ENCODE results near the gene MRPL12.
A peak's percentile ranks its signal among the peaks of the same experiment; 100 is the strongest.

MRPL12 gene

DNA sequence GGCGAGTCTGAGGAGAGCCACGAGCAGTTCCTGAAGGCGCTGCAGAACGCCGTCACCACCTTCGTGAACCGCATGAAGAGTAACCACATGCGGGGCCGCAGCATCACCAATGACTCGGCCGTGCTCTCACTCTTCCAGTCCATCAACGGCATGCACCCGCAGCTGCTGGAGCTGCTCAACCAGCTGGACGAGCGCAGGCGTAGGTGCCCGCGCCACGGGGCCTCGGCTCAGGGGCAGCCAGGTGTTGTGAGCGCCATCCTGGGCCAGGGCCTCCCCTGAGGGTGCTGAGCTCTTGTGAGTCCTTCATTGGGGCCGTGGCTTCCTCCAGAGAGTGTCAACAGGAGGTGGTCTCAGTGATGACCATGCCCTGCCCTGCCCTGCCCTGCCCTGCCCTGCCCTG is 7.4 kb upstream of the MRPL12 start:
- no peaks in the 10 kb centered on the region for H3K9me3 ChIP-seq (ENCODE audit: insufficient read depth, low read length)
- peaks cover 97% of the 10 kb centered on the region for H3K36me3 ChIP-seq (ENCODE audit: insufficient read depth, insufficient read length, low read length)
- H3K27me3 ChIP-seq (ENCODE audit: insufficient read depth, insufficient read length) = no peaks in the 10 kb centered on the region
- peaks cover 12% of the 10 kb centered on the region for H3K4me1 ChIP-seq (ENCODE audit: insufficient read depth, insufficient read length)
- H3K9ac ChIP-seq (ENCODE audit: insufficient read length, low read depth) = no peak overlapping the region
- TF ChIP-seq ZNF274 (IDR thresholded peaks at IDR 0.05; ENCODE audit: low read depth, low read length) (no peak), YY1 (IDR thresholded peaks at IDR 0.05; ENCODE audit: insufficient read depth, insufficient read length) (no peak), SUZ12 (IDR thresholded peaks at IDR 0.05; ENCODE audit: extremely low read depth, insufficient read depth, insufficient read length) (no peak)
- no peak overlapping the region for H3K4me3 ChIP-seq (ENCODE audit: insufficient read length, low read depth)
- no peak for DNase-seq (ENCODE audit: low read depth, low spot score)

DNA sequence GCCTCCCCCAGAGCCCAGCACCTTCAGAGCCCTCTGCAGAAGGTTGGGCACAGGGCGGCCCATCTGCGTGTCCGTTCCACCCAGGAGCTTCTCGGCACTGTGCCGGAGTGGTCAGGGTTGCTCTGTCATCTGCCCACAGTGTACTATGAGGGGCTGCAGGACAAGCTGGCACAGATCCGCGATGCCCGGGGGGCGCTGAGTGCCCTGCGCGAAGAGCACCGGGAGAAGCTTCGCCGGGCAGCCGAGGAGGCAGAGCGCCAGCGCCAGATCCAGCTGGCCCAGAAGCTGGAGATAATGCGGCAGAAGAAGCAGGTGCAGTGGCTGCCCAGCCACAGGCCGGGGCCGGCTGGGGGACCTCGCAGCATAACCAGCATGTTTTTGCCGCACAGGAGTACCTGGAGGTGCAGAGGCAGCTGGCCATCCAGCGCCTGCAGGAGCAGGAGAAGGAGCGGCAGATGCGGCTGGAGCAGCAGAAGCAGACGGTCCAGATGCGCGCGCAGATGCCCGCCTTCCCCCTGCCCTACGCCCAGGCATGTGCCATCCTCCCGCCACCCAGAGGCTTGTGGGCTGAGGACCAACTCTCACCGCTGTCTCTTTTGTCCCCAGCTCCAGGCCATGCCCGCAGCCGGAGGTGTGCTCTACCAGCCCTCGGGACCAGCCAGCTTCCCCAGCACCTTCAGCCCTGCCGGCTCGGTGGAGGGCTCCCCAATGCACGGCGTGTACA is 6.8 kb upstream of the MRPL12 start:
- TF ChIP-seq SUZ12 (IDR thresholded peaks at IDR 0.05; ENCODE audit: extremely low read depth, insufficient read depth, insufficient read length) (no peak), YY1 (IDR thresholded peaks at IDR 0.05; ENCODE audit: insufficient read depth, insufficient read length) (no peak), ZNF274 (IDR thresholded peaks at IDR 0.05; ENCODE audit: low read depth, low read length) (no peak)
- Histone ChIP-seq H3K4me3 (ENCODE audit: insufficient read length, low read depth) (no peak overlapping the region), H3K27me3 (ENCODE audit: insufficient read depth, insufficient read length) (no peaks in the 10 kb centered on the region), H3K9ac (ENCODE audit: insufficient read length, low read depth) (no peak overlapping the region), H3K36me3 (ENCODE audit: insufficient read depth, insufficient read length, low read length) (peaks cover 97% of the 10 kb centered on the region), H3K4me1 (ENCODE audit: insufficient read depth, insufficient read length) (peaks cover 15% of the 10 kb centered on the region), H3K9me3 (ENCODE audit: insufficient read depth, low read length) (no peaks in the 10 kb centered on the region)
- DNase-seq (ENCODE audit: low read depth, low spot score) = no peak

DNA sequence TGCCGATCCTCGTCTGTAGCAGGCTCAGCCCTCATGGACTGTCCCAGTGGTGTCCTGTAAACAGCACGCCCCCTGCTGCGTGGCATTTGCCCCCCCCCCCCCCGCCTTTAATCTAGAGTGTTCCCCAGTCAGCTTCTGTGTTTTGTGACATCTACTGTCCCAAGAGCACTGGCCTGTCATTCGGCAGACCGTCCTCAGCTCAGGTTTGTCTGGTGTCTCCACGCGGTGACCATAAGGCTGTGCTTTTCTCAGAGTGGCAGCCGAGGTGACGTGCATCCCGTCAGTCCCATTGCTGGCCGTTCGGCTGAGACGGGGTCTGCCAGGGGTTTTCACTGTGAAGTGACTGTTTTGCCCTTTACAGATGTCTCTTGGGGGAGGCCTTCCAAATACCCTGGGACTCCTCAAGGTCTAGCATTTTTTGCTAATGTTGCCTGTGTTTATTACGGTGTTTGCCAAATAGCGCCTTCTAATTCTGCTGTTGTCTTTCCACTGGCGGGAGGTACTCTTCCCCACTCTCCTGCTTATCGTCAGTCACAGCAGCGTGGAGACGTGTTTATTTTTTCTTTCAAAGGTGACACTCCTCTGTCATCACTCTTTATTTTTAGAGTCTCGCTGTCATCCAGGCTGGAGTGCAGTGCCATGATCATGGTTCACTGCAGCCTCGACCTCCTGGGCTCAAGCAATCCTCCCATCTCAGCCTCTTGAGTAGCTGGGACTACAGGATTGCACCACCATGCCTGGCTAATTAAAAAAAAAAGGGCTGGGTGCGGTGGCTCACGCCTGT is 5.7 kb upstream of the MRPL12 start:
- H3K36me3 ChIP-seq (ENCODE audit: insufficient read depth, insufficient read length, low read length) = peaks cover 97% of the 10 kb centered on the region
- peak overlapping the region; percentile 50 for H3K9ac ChIP-seq (ENCODE audit: insufficient read length, low read depth)
- H3K27me3 ChIP-seq (ENCODE audit: insufficient read depth, insufficient read length) = no peaks in the 10 kb centered on the region
- DNase-seq (ENCODE audit: low read depth, low spot score) = no peak
- no peak overlapping the region for H3K4me3 ChIP-seq (ENCODE audit: insufficient read length, low read depth)
- no peaks in the 10 kb centered on the region for H3K9me3 ChIP-seq (ENCODE audit: insufficient read depth, low read length)
- H3K4me1 ChIP-seq (ENCODE audit: insufficient read depth, insufficient read length) = peaks cover 23% of the 10 kb centered on the region
- TF ChIP-seq YY1 (IDR thresholded peaks at IDR 0.05; ENCODE audit: insufficient read depth, insufficient read length) = no peak
- TF ChIP-seq SUZ12 (IDR thresholded peaks at IDR 0.05; ENCODE audit: extremely low read depth, insufficient read depth, insufficient read length) = no peak
- no peak for TF ChIP-seq ZNF274 (IDR thresholded peaks at IDR 0.05; ENCODE audit: low read depth, low read length)

DNA sequence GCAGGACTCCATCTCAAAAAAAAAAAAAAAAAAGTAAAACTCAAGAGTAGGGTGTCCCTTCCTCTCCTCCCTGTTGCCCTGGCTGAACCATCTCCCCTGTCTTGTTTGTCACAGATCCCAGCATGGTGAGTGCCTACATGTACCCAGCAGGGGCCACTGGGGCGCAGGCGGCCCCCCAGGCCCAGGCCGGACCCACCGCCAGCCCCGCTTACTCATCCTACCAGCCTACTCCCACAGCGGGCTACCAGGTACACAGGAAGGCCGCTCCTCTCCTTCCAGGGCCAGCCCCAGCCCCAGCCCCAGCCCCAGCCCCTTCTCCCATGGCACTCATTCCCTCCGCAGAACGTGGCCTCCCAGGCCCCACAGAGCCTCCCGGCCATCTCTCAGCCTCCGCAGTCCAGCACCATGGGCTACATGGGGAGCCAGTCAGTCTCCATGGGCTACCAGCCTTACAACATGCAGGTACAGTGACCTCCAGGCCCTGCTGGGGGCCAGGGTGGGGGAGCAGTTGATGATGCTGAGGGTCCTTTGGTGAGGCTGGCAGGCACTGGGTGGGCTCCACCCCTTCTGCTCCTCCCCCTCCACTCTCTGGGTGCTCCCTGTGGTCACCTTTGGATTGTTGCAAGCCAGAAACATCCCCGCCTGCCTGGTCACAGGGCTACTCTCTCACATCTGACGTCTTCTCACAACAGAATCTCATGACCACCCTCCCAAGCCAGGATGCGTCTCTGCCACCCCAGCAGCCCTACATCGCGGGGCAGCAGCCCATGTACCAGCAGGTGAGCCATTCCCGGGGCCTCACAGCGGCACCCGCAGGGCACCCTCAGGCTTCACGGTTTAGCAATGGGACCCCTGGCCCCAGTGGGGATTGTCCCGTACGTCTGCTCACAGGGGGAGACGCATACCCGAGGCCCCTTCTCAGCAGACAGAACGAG is 2.5 kb upstream of the MRPL12 start:
- Histone ChIP-seq H3K36me3 (ENCODE audit: insufficient read depth, insufficient read length, low read length) (peaks cover 85% of the 10 kb centered on the region), H3K4me1 (ENCODE audit: insufficient read depth, insufficient read length) (peaks cover 26% of the 10 kb centered on the region), H3K9ac (ENCODE audit: insufficient read length, low read depth) (peak overlapping the region; percentile 99), H3K4me3 (ENCODE audit: insufficient read length, low read depth) (peak overlapping the region; percentile 97), H3K27me3 (ENCODE audit: insufficient read depth, insufficient read length) (no peaks in the 10 kb centered on the region), H3K9me3 (ENCODE audit: insufficient read depth, low read length) (no peaks in the 10 kb centered on the region)
- no peak for TF ChIP-seq SUZ12 (IDR thresholded peaks at IDR 0.05; ENCODE audit: extremely low read depth, insufficient read depth, insufficient read length)
- TF ChIP-seq YY1 (IDR thresholded peaks at IDR 0.05; ENCODE audit: insufficient read depth, insufficient read length) = no peak
- TF ChIP-seq ZNF274 (IDR thresholded peaks at IDR 0.05; ENCODE audit: low read depth, low read length) = no peak
- DNase-seq (ENCODE audit: low read depth, low spot score) = no peak

DNA sequence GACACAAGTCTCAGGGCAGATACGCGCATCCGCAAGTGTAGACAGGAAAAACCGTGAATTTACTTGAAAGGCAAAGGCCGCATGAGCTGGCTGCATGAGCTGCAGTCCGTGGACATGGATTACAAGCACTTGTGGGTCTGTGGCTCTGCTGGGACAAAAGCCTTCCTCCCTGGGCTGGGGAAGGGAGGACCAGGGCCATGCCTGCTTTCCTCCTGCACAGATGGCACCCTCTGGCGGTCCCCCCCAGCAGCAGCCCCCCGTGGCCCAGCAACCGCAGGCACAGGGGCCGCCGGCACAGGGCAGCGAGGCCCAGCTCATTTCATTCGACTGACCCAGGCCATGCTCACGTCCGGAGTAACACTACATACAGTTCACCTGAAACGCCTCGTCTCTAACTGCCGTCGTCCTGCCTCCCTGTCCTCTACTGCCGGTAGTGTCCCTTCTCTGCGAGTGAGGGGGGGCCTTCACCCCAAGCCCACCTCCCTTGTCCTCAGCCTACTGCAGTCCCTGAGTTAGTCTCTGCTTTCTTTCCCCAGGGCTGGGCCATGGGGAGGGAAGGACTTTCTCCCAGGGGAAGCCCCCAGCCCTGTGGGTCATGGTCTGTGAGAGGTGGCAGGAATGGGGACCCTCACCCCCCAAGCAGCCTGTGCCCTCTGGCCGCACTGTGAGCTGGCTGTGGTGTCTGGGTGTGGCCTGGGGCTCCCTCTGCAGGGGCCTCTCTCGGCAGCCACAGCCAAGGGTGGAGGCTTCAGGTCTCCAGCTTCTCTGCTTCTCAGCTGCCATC is 1.7 kb upstream of the MRPL12 start:
- no peak for TF ChIP-seq YY1 (IDR thresholded peaks at IDR 0.05; ENCODE audit: insufficient read depth, insufficient read length)
- peak overlapping the region; percentile 97 for H3K4me3 ChIP-seq (ENCODE audit: insufficient read length, low read depth)
- H3K36me3 ChIP-seq (ENCODE audit: insufficient read depth, insufficient read length, low read length) = peaks cover 85% of the 10 kb centered on the region
- no peaks in the 10 kb centered on the region for H3K27me3 ChIP-seq (ENCODE audit: insufficient read depth, insufficient read length)
- no peak for DNase-seq (ENCODE audit: low read depth, low spot score)
- peaks cover 28% of the 10 kb centered on the region for H3K4me1 ChIP-seq (ENCODE audit: insufficient read depth, insufficient read length)
- H3K9ac ChIP-seq (ENCODE audit: insufficient read length, low read depth) = peak overlapping the region; percentile 99
- no peaks in the 10 kb centered on the region for H3K9me3 ChIP-seq (ENCODE audit: insufficient read depth, low read length)

DNA sequence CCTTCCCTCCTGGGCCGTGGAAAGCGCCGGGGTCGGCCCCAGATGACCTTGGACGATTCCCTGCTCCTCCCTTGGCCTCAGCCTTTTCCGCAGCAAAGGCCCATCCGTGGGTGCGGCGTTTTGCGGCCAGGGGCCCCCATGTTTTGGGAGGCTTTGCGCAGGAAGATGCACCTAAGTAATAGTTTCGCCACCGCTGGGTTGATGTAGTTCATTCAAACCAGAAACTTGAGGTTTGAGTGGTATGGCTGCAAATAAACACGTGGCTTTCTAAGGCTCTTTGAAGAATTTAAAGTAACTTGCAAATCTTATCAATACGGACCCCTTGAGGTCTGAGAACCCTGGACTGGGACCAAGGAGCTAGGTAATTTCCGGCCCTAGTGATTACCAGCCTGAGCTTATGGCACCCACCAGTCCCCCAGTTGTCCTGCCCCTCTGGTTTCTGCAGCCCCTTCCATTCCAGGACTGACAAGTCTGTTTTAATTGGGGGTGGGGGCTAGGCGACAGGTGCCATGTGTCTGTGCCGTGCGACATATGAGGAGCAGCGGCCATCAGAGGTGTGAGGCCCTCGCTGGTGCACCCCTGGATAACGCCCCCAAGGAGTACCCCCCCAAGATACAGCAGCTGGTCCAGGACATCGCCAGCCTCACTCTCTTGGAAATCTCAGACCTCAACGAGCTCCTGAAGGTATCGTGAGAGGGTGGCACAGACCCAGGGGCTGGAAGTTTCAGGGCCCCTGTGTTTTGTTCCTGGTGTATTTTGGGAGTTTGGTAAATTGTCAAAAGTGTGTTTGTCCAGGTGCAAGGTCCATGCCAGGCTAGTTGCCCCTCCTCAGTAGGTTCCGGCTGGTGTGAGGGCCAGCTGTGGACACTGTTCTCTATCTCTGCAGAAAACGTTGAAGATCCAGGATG is 834 bp downstream of the MRPL12 start:
- Histone ChIP-seq H3K27me3 (ENCODE audit: insufficient read depth, insufficient read length) (no peaks in the 10 kb centered on the region), H3K4me1 (ENCODE audit: insufficient read depth, insufficient read length) (peaks cover 25% of the 10 kb centered on the region), H3K9ac (ENCODE audit: insufficient read length, low read depth) (peak overlapping the region; percentile 99), H3K36me3 (ENCODE audit: insufficient read depth, insufficient read length, low read length) (peaks cover 85% of the 10 kb centered on the region), H3K4me3 (ENCODE audit: insufficient read length, low read depth) (peak overlapping the region; percentile 97), H3K9me3 (ENCODE audit: insufficient read depth, low read length) (no peaks in the 10 kb centered on the region)
- no peak for DNase-seq (ENCODE audit: low read depth, low spot score)
- no peak for TF ChIP-seq SUZ12 (IDR thresholded peaks at IDR 0.05; ENCODE audit: extremely low read depth, insufficient read depth, insufficient read length)
- no peak for TF ChIP-seq YY1 (IDR thresholded peaks at IDR 0.05; ENCODE audit: insufficient read depth, insufficient read length)
- TF ChIP-seq ZNF274 (IDR thresholded peaks at IDR 0.05; ENCODE audit: low read depth, low read length) = no peak
